HG03432 (cell line): ENCODE data around the gene NSMCE4A.
"Not testable (repeated sequence)": the region's sequence is repeated elsewhere in the genome, so short reads cannot be mapped to it uniquely, and the experiment has no call there.

ENCODE experiments used
- ATAC-seq: cut with Tn5 transposase; IDR thresholded peaks from one replicate; pipeline ENCODE4 v1.9.1; 2021; ENCODE audit warnings: mild to moderate bottlenecking, moderate library complexity; ENCODE audit not compliant: unreplicated experiment

The NSMCE4A gene

GRCh38 chr10:121974535-121975294 lies at the start of gene NSMCE4A:
Gene NSMCE4A, minus strand, starts transcription at chr10:121975217. Its CDS starts 52 bp downstream, at chr10:121975165.
- ATAC-seq = peak; percentile 91

- not testable (repeated sequence) for ATAC-seq
Measured at GRCh38 chr10:122023257-122023656, 48.2 kb upstream of the NSMCE4A start.

- ATAC-seq = no peak
Measured at GRCh38 chr10:122022276-122022675, 47.3 kb upstream of the NSMCE4A start.

GRCh38 chr10:122021828-122022227 lies 46.8 kb upstream of the NSMCE4A start:
- ATAC-seq = no peak

- ATAC-seq = no peak
Measured at GRCh38 chr10:122021379-122021778, 46.4 kb upstream of the NSMCE4A start.

- no peak for ATAC-seq
Measured at GRCh38 chr10:122020226-122020625, 45.2 kb upstream of the NSMCE4A start.

GRCh38 chr10:122019414-122019975 lies 44.5 kb upstream of the NSMCE4A start:
- ATAC-seq = no peak

GRCh38 chr10:122018951-122019413 lies 44.0 kb upstream of the NSMCE4A start:
- ATAC-seq = no peak

GRCh38 chr10:122018491-122018890 lies 43.5 kb upstream of the NSMCE4A start:
- ATAC-seq = no peak

- ATAC-seq = not testable (repeated sequence)
Measured at GRCh38 chr10:122017926-122018325, 42.9 kb upstream of the NSMCE4A start.

- no peak for ATAC-seq
Measured at GRCh38 chr10:122014652-122015248, 39.7 kb upstream of the NSMCE4A start.

- no peak for ATAC-seq
Measured at GRCh38 chr10:122013311-122013780, 38.3 kb upstream of the NSMCE4A start.

- ATAC-seq = no peak
Measured at GRCh38 chr10:122012731-122013130, 37.7 kb upstream of the NSMCE4A start.

GRCh38 chr10:122010405-122011050 lies 35.5 kb upstream of the NSMCE4A start:
- ATAC-seq = no peak

- ATAC-seq = no peak
Measured at GRCh38 chr10:122007415-122007814, 32.4 kb upstream of the NSMCE4A start.

GRCh38 chr10:122001698-122002097 lies 26.7 kb upstream of the NSMCE4A start:
- no peak for ATAC-seq

GRCh38 chr10:121999301-121999700 lies 24.3 kb upstream of the NSMCE4A start:
- no peak for ATAC-seq

GRCh38 chr10:121998462-121998861 lies 23.4 kb upstream of the NSMCE4A start:
- no peak for ATAC-seq

- no peak for ATAC-seq
Measured at GRCh38 chr10:121994429-121994941, 19.5 kb upstream of the NSMCE4A start.

- not testable (repeated sequence) for ATAC-seq
Measured at GRCh38 chr10:121991727-121992126, 16.7 kb upstream of the NSMCE4A start.

GRCh38 chr10:121990015-121990677 lies 15.1 kb upstream of the NSMCE4A start:
- no peak for ATAC-seq
